Trophoblast cell (in vitro differentiated cells and primary cell): ENCODE measurements around the gene RFX8.
"Not testable (repeated sequence)": the region's sequence is repeated elsewhere in the genome, so short reads cannot be mapped to it uniquely, and the experiment has no call there.

ENCODE experiments used
- DNase-seq, 2 donors: peaks; one replicate each; pipeline ENCODE4 v3.0.0-alpha.2; 2016
- H2AFZ ChIP-seq: 2 replicates; pipeline ENCODE4 v1.6.1; 2013; ENCODE audit warnings: low read length, moderate library complexity, mild to moderate bottlenecking; ENCODE audit not compliant: insufficient read depth, poor library complexity
- H2AK5ac ChIP-seq: 2 replicates; pipeline ENCODE4 v1.6.1; 2013; ENCODE audit warnings: mild to moderate bottlenecking, low read length
- H2BK120ac ChIP-seq: 2 replicates; pipeline ENCODE4 v1.6.1; 2013; ENCODE audit warnings: low read length, mild to moderate bottlenecking, moderate library complexity; ENCODE audit not compliant: insufficient read depth, poor library complexity
- H2BK12ac ChIP-seq: 2 replicates; pipeline ENCODE4 v1.6.1; 2013; ENCODE audit warnings: mild to moderate bottlenecking, low read length, moderate library complexity
- H2BK5ac ChIP-seq: 2 replicates; pipeline ENCODE4 v1.6.1; 2013; ENCODE audit warnings: low read length, low read depth, moderate library complexity, mild to moderate bottlenecking; ENCODE audit not compliant: poor library complexity
- H3K14ac ChIP-seq: 2 replicates; pipeline ENCODE4 v1.6.1; 2013; ENCODE audit warnings: mild to moderate bottlenecking, low read length
- H3K18ac ChIP-seq: 2 replicates; pipeline ENCODE4 v1.6.1; 2013; ENCODE audit warnings: mild to moderate bottlenecking, low read length
- H3K23ac ChIP-seq: 2 replicates; pipeline ENCODE4 v1.6.1; 2013; ENCODE audit warnings: low read length
- H3K27ac ChIP-seq: 2 replicates; pipeline ENCODE4 v1.5.1; 2013; ENCODE audit warnings: low read depth, mild to moderate bottlenecking, inconsistent platforms, low read length, moderate library complexity
- H3K27me3 ChIP-seq: 2 replicates; pipeline ENCODE4 v1.6.1; 2013; ENCODE audit warnings: inconsistent platforms, mild to moderate bottlenecking, low read length, moderate library complexity; ENCODE audit not compliant: insufficient read depth
- H3K36me3 ChIP-seq, 2 experiments: 1 replicate in 1 of 2; 2 replicates in 1 of 2; pipeline ENCODE4 v1.6.1; 2013; ENCODE audit warnings: low read length in 2 of 2, mild to moderate bottlenecking in 2 of 2, moderate library complexity in 1 of 2; ENCODE audit not compliant: insufficient read depth in 2 of 2, control insufficient read depth in 1 of 2
- H3K4ac ChIP-seq: 2 replicates; pipeline ENCODE4 v1.6.1; 2013; ENCODE audit warnings: low read depth, mild to moderate bottlenecking, low read length, moderate library complexity
- H3K4me1 ChIP-seq, 2 experiments: 1 replicate in 1 of 2; 2 replicates in 1 of 2; pipeline ENCODE4 v1.6.1; 2013; ENCODE audit warnings: low read length in 2 of 2, mild to moderate bottlenecking in 2 of 2, moderate library complexity in 1 of 2; ENCODE audit not compliant: insufficient read depth in 2 of 2, control insufficient read depth in 1 of 2
- H3K4me2 ChIP-seq: 2 replicates; pipeline ENCODE4 v1.6.1; 2013; ENCODE audit warnings: inconsistent platforms, mild to moderate bottlenecking, low read length, moderate library complexity
- H3K4me3 ChIP-seq: 2 replicates; pipeline ENCODE4 v1.5.1; 2013; ENCODE audit warnings: mild to moderate bottlenecking, low read depth, low read length, inconsistent platforms
- H3K79me1 ChIP-seq: one replicate; pipeline ENCODE4 v1.6.1; 2013; ENCODE audit warnings: low read length
- H3K79me2 ChIP-seq: 2 replicates; pipeline ENCODE4 v1.6.1; 2013; ENCODE audit warnings: low read length, mild to moderate bottlenecking; ENCODE audit not compliant: control insufficient read depth, insufficient read depth, poor library complexity
- H3K9ac ChIP-seq: 2 replicates; pipeline ENCODE4 v1.6.1; 2013; ENCODE audit warnings: mild to moderate bottlenecking, low read length
- H3K9me3 ChIP-seq: 2 replicates; pipeline ENCODE4 v1.6.1; 2013; ENCODE audit warnings: low read depth, mild to moderate bottlenecking, control low read depth, inconsistent platforms, low read length; ENCODE audit not compliant: insufficient read depth
- H4K12ac ChIP-seq: 2 replicates; pipeline ENCODE4 v1.6.1; 2013; ENCODE audit warnings: low read depth, mild to moderate bottlenecking, low read length, moderate library complexity
- H4K8ac ChIP-seq: 2 replicates; pipeline ENCODE4 v1.6.1; 2013; ENCODE audit warnings: low read depth, mild to moderate bottlenecking, low read length, moderate library complexity
- H4K91ac ChIP-seq: one replicate; pipeline ENCODE4 v1.6.1; 2013; ENCODE audit warnings: low read depth, mild to moderate bottlenecking, low read length, moderate library complexity
- WGBS: extraction: QIAGEN DNeasy Blood & Tissue Kit; methylation state at CpG from one replicate; pipeline ENCODE4 v1.1.7; 2013; ENCODE audit warnings: missing lambda C conversion rate; ENCODE audit not compliant: insufficient read length, insufficient coverage; ENCODE audit errors: extremely low coverage; 5-methylcytosine and 5-hydroxymethylcytosine counted together

Gene RFX8

GRCh38 chr2:101505276-101505675 lies 30.4 kb upstream of the RFX8 start:
- H2BK120ac ChIP-seq, H2AFZ ChIP-seq, H3K36me3 ChIP-seq, H3K27ac ChIP-seq, H3K9me3 ChIP-seq, H3K4me1 ChIP-seq, H4K91ac ChIP-seq, H3K79me1 ChIP-seq, H3K9ac ChIP-seq, H3K4ac ChIP-seq, H2BK5ac ChIP-seq, H3K79me2 ChIP-seq, DNase-seq, H2BK12ac ChIP-seq, H3K18ac ChIP-seq, H2AK5ac ChIP-seq, H3K14ac ChIP-seq, H3K27me3 ChIP-seq, H3K23ac ChIP-seq, H3K4me2 ChIP-seq, H3K4me3 ChIP-seq, H4K8ac ChIP-seq, H4K12ac ChIP-seq: not testable (repeated sequence)
- no CpG with 5 or more reads among the region's 4 CpGs for WGBS

GRCh38 chr2:101504744-101505143 lies 29.8 kb upstream of the RFX8 start:
- not testable (repeated sequence) for H3K79me2 ChIP-seq, H2BK120ac ChIP-seq, H3K36me3 ChIP-seq, H3K27me3 ChIP-seq, H4K91ac ChIP-seq, H4K8ac ChIP-seq, H2AFZ ChIP-seq, H4K12ac ChIP-seq, H3K27ac ChIP-seq, DNase-seq, H3K9me3 ChIP-seq, H2BK5ac ChIP-seq, H3K9ac ChIP-seq, H3K18ac ChIP-seq, H3K14ac ChIP-seq, H3K4me1 ChIP-seq, H3K23ac ChIP-seq, H2AK5ac ChIP-seq, H3K4me2 ChIP-seq, H3K79me1 ChIP-seq, H3K4me3 ChIP-seq, H3K4ac ChIP-seq, H2BK12ac ChIP-seq
- no CpG with 5 or more reads among the region's 8 CpGs for WGBS

- Histone ChIP-seq H3K18ac (no peak overlapping the region), H2AFZ (no peak overlapping the region), H4K91ac (no peak overlapping the region), H2BK5ac (no peak overlapping the region), H4K12ac (no peak overlapping the region), H3K79me2 (no peaks in the 10 kb centered on the region), H3K27me3 (no peaks in the 10 kb centered on the region), H3K4me2 (no peak overlapping the region), H3K14ac (no peak overlapping the region), H2AK5ac (no peak overlapping the region), H4K8ac (no peak overlapping the region), H3K9ac (no peak overlapping the region), H2BK120ac (no peak overlapping the region), H3K9me3 (no peaks in the 10 kb centered on the region), H3K27ac (no peak overlapping the region), H2BK12ac (no peak overlapping the region), H3K79me1 (no peaks in the 10 kb centered on the region), H3K23ac (no peak overlapping the region), H3K4me3 (no peak overlapping the region), H3K36me3 (no peaks in the 10 kb centered on the region), H3K4me1 (no peaks in the 10 kb centered on the region), H3K4ac (no peak overlapping the region)
- no peak for DNase-seq
- no CpG with 5 or more reads among the region's 5 CpGs for WGBS
Measured at GRCh38 chr2:101502095-101502494, 27.2 kb upstream of the RFX8 start.

- Histone ChIP-seq H2BK12ac (no peak overlapping the region), H2AFZ (no peak overlapping the region), H4K91ac (no peak overlapping the region), H3K14ac (no peak overlapping the region), H4K8ac (no peak overlapping the region), H3K27me3 (no peaks in the 10 kb centered on the region), H3K23ac (no peak overlapping the region), H3K9me3 (no peaks in the 10 kb centered on the region), H3K18ac (no peak overlapping the region), H3K27ac (no peak overlapping the region), H3K4me1 (no peaks in the 10 kb centered on the region), H2BK120ac (no peak overlapping the region), H3K9ac (no peak overlapping the region), H3K36me3 (no peaks in the 10 kb centered on the region), H2AK5ac (no peak overlapping the region), H2BK5ac (no peak overlapping the region), H3K79me1 (no peaks in the 10 kb centered on the region), H3K4me2 (no peak overlapping the region), H3K79me2 (no peaks in the 10 kb centered on the region), H3K4me3 (no peak overlapping the region), H4K12ac (no peak overlapping the region), H3K4ac (no peak overlapping the region)
- DNase-seq, result no peak
- WGBS, result no CpG with 5 or more reads among the region's 3 CpGs
Measured at GRCh38 chr2:101501443-101501842, 26.5 kb upstream of the RFX8 start.
